WTC11 (cell line): Measurements from ENCODE around the gene KDM5B.

Source experiments
- CREM ChIP-seq: sonication (generic); formaldehyde crosslinking; IDR thresholded peaks from 2 replicates; pipeline ENCODE4 v1.8.1; 2022; ENCODE audit warnings: mild to moderate bottlenecking, missing genetic modification reagents, moderate library complexity
- ELF4 ChIP-seq: sonication (generic); formaldehyde crosslinking; IDR thresholded peaks from 2 replicates; pipeline ENCODE4 v1.8.1; 2022; ENCODE audit warnings: low read depth, mild to moderate bottlenecking, moderate library complexity, missing genetic modification reagents
- GTF2I ChIP-seq: fragments of 250-450 bp; sonication (Bioruptor Pico); conservative IDR thresholded peaks from 2 replicates; pipeline ENCODE4 v1.4.0; 2021; ENCODE audit warnings: mild to moderate bottlenecking
- NFATC4 ChIP-seq: fragments of 250-450 bp; sonication (Bioruptor Pico); IDR thresholded peaks from 2 replicates; pipeline ENCODE4 v1.9.0; 2021; ENCODE audit warnings: mild to moderate bottlenecking
- TF ChIP-seq, protein P1 (sequence below): fragments of 200-600 bp; IDR thresholded peaks from 2 replicates; pipeline ENCODE4 v1.8.0; 2022; ENCODE audit warnings: antibody characterized with exemption
- TF ChIP-seq, protein P2 (sequence below): sonication (generic); formaldehyde crosslinking; IDR thresholded peaks from 2 replicates; pipeline ENCODE4 v1.8.0; 2022; ENCODE audit warnings: mild to moderate bottlenecking, missing genetic modification reagents
- TF ChIP-seq, protein P3 (sequence below): sonication (generic); formaldehyde crosslinking; IDR thresholded peaks from 2 replicates; pipeline ENCODE4 v1.8.0; 2022; ENCODE audit warnings: mild to moderate bottlenecking, missing genetic modification reagents
- TF ChIP-seq, protein P4 (sequence below): fragments of 250-450 bp; sonication (Bioruptor Pico); IDR thresholded peaks from 2 replicates; pipeline ENCODE4 v1.8.0; 2021; ENCODE audit warnings: mild to moderate bottlenecking

DNA sequence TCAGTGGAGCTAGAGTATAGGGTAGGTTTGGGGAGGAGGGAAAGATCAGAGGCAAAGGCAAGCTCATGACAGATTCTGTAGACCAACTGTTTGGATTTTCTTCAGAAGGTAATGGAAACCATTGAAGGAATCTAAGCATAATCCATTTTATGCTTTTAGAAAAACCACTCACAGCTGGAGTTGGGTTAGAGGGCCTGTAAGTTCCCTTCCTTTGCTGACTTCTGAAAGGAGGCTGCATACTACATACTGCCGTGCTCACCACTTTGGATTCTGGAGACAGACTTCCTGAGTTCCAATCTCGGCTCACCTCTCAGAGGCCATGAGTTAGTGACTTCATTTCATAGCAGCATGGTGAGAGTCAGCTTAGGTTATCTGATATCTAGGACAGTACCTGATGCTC, 91.6 kb downstream of the KDM5B start:
- TF ChIP-seq GTF2I = no peak
- TF ChIP-seq, protein P1, sequence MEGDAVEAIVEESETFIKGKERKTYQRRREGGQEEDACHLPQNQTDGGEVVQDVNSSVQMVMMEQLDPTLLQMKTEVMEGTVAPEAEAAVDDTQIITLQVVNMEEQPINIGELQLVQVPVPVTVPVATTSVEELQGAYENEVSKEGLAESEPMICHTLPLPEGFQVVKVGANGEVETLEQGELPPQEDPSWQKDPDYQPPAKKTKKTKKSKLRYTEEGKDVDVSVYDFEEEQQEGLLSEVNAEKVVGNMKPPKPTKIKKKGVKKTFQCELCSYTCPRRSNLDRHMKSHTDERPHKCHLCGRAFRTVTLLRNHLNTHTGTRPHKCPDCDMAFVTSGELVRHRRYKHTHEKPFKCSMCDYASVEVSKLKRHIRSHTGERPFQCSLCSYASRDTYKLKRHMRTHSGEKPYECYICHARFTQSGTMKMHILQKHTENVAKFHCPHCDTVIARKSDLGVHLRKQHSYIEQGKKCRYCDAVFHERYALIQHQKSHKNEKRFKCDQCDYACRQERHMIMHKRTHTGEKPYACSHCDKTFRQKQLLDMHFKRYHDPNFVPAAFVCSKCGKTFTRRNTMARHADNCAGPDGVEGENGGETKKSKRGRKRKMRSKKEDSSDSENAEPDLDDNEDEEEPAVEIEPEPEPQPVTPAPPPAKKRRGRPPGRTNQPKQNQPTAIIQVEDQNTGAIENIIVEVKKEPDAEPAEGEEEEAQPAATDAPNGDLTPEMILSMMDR = no peak
- TF ChIP-seq, protein P2, sequence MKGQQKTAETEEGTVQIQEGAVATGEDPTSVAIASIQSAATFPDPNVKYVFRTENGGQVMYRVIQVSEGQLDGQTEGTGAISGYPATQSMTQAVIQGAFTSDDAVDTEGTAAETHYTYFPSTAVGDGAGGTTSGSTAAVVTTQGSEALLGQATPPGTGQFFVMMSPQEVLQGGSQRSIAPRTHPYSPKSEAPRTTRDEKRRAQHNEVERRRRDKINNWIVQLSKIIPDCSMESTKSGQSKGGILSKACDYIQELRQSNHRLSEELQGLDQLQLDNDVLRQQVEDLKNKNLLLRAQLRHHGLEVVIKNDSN (CRISPR knock-in tag) = no peak
- TF ChIP-seq, protein P3, sequence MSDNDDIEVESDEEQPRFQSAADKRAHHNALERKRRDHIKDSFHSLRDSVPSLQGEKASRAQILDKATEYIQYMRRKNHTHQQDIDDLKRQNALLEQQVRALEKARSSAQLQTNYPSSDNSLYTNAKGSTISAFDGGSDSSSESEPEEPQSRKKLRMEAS (CRISPR knock-in tag) = no peak
- TF ChIP-seq, protein P4, sequence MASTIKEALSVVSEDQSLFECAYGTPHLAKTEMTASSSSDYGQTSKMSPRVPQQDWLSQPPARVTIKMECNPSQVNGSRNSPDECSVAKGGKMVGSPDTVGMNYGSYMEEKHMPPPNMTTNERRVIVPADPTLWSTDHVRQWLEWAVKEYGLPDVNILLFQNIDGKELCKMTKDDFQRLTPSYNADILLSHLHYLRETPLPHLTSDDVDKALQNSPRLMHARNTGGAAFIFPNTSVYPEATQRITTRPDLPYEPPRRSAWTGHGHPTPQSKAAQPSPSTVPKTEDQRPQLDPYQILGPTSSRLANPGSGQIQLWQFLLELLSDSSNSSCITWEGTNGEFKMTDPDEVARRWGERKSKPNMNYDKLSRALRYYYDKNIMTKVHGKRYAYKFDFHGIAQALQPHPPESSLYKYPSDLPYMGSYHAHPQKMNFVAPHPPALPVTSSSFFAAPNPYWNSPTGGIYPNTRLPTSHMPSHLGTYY (CRISPR knock-in tag) = no peak
- TF ChIP-seq CREM (CRISPR knock-in tag) = no peak
- TF ChIP-seq ELF4 (CRISPR knock-in tag) = no peak
- TF ChIP-seq NFATC4 (CRISPR knock-in tag) = no peak
